EH (cell line): ENCODE data around the gene CLEC20A.

Experiments
- DNase-seq: peaks from one replicate; pipeline ENCODE4 v3.0.0-alpha.2; 2015; ENCODE audit warnings: low read depth

CLEC20A gene

DNA sequence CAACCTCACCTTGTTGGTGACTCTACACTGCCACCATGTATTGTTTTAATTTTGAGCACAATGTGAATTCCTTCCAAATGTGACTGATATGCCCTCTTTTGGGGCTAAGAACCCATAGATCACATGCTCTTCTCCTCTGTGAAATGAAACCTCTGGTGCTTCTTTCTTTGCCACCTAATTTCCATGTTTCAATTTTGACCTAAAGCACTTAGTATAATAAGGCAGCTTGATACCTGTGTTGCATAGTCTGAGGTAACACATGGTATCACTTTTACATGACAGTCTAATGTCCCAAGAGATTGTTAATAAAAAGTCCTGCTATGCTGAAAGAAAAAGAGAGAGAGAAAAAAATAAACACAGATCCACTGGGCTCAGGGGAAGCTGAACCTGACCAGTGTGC is 24.2 kb downstream of the CLEC20A start:
- no peak for DNase-seq

DNA sequence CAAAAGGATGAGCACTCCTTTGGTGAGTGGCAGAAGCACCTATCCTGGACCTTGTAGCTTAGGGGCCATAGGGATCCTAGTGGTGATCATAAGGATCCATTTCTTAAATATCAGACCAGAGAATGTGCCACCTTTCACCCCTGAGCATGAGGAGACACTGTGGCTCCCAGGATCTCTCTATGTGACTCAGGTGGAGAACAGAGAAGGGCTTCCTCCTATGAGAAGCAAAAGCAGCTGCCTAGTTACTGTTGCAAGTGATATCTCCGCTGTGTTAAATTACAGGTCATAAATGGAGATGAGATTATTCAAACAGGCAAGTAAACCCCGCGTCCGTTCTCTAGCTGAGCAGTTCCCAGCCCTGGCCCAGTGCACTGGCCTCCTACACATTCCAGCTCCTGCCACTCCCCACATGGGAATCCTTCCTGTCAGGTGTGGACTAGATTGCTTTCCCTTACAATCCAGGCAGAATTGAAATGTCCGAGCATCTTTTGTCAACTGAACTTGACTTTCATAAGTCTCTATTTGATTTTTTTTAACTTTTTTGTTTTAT is 26.3 kb downstream of the CLEC20A start:
- DNase-seq: no peak

DNA sequence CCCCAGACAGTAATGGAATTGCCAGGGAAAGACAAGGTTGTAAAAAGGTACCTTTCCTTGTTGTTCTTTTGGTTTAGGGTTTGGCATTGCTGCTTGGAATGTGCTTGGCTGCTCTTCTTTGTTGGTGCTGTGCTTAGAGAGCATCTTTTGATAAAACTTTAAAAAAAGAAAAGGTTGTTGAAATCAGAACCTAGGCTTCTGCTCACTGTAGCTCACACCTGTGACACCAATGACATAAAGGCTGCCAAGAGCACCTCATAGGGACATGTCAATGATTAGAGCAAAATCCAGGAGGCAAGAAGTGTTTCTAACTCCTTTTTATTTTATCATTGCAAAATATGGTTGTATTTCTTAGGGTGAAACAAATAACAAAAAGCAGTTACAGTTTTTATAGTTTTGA is 28.9 kb downstream of the CLEC20A start:
- DNase-seq: no peak

DNA sequence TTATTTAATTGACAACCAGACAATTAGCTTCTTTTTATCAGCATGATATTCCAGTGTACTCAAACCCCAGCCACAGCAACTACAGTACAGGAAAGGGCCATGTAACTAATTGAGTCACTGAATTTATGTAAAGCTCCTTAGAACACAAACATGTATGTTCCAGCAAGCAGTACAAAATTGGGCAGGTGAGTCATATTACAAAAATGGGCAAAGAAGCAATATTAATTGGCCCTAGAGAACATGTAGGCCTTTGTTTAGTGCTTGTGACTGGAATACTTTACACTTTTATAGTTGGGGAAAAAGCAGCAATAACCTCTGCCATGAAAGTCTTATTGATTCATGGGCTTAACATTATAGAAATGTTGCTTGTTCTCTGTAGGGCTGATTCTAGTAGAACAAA is 31.8 kb downstream of the CLEC20A start:
- peak; percentile 80 for DNase-seq

DNA sequence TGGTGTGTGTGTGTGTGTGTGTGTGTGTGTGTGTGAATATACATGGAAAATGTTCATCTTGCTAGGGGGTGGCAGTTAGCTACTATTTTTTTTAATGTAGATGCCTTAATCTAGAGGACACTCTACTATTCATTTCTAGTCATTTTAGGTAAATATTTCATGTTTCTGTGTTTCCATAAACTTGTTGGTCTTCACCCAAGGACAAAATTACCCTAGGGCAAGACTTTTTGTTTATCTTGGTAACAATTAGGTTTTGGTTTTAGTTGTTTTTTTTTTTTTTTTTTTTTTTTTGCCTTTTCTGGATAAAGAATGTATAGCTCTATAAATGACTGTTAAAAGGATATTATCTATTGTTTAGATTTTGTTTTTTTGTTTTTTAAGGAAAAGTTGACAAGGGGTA is 32.2 kb downstream of the CLEC20A start:
- no peak for DNase-seq

DNA sequence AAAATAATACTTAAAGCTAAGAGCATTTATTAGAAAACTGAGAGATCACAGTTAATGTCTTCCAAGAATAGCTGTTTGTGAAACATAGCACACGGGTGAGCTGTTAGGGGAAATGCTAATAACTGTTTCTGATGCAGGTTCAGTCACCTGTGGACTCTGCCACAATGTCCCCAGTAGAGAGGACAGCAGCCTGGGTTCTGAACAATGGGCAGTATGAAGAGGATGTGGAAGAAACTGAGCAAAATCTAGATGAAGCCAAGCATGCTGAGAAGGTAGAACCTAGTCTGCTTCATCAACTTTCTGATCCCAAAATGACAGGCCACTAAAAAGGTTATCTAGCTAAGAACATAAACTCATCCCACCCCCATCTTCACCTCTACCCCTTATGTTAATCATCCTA is 32.6 kb downstream of the CLEC20A start:
- no peak for DNase-seq

DNA sequence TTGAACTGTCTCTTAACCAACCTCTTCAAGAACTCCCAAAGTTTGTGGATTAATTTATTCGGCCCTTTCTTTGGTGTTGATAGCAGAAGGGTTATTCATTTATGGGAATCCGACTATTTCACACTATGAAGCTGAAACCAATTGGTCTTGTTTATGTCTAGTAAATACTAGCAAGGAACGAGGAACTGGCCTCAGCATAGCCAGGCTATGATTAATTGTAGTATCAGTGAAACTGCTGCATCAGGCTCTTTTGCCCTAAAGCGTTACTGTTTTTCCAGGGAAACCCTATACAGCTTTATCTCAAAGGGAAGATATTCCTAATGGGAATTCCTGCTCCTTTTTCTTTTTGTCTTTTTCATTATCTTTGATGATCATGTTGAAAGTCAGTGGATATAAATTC is 35.1 kb downstream of the CLEC20A start:
- DNase-seq: peak; percentile 19

DNA sequence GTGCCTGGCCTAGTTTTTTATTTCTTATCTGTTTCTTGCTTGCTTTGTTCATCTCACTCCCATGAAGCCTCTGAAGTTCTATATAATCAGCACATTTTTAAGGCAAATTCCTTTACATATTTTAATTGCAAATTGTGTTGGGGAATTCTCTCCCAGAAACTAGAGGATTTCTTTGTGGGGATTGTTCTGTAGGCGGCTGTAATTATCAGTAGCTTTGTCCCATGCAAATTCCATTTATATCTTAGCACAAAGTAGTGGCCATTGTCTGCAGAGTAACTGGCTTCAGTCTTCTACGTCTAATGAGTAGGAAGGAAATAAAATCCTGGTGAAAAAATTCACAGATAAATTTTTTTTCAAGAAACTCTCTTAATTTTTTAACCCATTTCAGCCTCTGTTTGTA is 35.7 kb downstream of the CLEC20A start:
- DNase-seq: no peak

DNA sequence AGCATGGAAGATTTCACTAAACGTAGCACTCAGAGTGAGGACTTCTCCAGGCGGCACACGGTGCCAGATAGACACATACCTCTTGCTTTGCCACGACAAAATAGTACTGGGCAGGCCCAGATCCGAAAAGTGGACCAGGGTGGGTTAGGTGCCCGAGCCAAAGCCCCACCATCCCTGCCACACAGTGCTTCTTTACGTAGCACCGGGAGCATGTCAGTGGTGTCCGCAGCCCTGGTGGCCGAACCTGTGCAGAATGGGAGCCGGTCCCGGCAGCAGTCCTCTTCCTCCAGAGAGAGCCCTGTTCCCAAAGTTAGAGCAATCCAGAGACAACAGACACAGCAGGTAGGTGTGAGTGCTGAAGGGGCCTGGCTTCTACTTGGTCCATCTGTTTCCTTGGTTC is 38.6 kb downstream of the CLEC20A start:
- DNase-seq: no peak

DNA sequence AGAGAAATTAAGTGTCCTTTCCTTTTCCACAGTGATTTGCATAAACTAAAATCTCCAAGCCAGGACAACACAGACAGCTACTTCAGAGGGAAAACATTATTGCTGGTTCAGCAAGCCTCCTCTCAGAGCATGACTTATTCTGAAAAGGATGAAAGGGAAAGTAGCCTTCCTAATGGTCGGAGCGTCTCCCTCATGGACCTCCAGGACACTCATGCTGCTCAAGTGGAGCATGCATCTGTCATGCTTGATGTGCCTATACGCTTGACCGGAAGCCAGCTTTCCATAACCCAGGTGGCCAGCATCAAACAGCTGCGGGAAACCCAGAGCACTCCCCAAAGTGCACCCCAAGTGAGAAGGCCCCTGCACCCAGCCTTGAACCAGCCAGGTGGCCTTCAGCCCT is 39.1 kb downstream of the CLEC20A start:
- DNase-seq: no peak

DNA sequence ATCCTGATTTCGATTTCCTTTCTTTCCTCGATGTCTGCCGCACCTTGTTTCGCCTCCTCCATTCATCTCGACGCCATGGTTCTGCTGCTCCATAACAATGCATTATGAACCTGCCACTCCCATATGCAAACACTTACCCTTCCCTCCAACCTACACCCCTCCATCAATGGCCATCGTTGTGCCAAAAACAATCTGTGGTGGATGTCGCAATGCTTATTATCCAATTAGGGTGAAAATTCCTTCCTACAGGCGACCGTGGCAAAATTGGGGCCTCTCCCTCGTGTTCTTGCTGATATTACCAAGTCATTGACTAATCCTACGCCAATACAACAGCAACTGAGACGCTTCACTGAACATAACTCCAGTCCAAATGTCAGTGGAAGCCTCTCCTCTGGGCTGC is 40.3 kb downstream of the CLEC20A start:
- no peak for DNase-seq

DNA sequence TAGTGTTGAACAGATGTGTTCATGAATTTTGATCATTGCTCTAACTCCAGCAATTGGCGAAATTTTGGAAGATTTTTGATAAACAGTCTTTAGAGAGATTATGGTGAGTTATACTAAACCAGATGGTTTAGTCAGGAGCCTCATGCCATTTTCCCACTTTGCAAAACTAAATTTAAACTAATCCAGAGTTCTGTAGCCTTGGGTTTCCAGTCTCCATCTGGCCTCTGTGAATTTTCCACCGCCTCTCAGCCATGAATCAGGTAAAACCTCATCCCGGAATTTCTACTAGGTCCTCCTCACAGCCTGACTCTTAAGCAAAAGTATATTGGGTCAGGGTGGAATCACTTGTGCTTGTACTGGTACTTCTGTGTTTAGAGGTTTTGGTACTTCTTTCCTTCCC is 44.8 kb downstream of the CLEC20A start:
- DNase-seq: no peak

DNA sequence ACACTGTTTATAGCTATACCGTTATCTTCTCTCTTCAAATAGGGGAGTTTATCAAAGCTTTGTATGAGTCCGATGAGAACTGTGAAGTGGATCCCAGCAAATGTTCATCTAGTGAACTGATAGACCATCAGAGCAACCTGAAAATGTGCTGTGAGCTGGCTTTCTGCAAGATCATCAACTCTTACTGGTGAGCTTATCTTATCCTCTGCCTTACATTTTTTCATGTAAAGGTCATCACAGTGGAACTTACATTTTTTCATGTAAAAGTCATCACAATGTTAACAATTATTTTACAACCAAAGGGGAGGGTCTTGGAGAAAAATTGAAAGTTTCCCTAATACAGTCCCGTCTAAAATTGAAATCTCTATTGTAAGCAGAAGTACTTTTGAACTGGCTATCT is 45.2 kb downstream of the CLEC20A start:
- DNase-seq: peak; percentile 74

DNA sequence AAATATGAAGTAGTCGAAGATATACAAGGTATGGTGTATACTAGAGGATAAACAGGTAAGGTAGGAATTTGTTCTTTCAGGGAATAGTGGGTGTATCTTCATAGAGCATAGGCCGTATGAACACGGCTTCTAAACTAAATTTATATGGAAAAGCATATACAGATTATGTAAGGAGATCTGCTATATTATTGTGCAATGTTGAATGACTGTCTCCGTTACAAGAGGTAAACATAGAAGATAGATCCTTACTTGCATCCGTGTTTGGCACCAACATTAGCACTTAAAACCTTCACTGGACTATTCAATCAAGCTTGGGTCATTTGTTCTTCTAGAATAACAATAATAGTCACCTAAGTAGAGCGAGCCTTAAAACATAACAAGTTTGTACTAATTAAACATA is 45.9 kb downstream of the CLEC20A start:
- DNase-seq: no peak

DNA sequence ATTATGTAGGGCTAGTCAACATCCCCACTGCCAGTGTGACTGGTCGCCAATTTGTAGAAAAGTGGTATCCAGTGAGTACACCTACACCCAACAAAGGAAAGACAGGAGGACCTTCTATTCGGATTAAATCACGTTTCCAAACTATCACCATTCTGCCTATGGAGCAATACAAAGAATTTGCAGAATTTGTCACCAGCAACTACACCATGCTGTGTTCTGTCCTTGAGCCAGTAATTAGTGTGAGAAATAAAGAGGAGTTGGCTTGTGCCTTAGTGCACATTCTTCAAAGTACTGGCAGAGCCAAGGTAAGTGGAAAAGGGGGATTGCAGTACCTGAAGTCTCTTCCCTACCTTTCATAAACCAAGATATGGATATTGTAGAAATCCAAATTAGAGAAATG is 53.8 kb downstream of the CLEC20A start:
- no peak for DNase-seq

DNA sequence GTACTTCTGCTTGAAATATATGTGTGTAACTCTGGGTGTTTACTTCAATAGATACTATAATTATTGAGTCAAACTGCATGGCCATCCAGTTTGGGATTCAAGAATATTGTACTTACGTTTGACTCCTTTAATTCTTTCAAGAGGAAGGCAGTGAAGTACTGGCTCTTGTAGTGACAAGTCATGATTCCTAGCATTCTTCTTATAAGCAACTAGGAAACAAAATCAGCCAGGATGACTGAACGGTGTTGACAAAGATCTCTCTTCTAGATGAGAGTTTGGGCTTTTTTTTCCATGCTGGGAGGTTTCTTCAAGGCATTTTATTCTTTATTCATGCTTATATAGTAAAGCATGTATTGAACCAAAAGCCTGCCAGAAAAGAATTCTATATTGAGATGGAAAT is 58.3 kb downstream of the CLEC20A start:
- DNase-seq: peak; percentile 25

DNA sequence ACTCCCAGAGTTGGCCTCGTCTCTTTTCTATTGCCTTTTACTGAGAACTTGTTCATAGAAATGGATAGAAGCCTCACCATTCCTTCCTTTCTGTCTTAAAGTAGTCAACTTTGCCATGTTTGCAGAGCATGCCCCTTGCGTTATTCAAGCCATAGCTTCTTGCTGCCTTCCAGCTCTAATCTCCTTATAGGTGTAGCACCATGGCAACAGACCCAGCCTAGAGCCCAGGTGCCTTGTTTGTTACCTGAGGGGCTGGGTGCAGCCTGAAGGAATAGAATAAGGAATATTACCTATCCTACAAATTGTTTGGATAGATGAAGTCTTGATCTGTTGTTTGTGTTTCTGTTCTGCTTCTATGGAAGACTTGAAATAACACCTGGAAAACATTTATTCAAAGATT is 59.9 kb downstream of the CLEC20A start:
- DNase-seq: no peak

DNA sequence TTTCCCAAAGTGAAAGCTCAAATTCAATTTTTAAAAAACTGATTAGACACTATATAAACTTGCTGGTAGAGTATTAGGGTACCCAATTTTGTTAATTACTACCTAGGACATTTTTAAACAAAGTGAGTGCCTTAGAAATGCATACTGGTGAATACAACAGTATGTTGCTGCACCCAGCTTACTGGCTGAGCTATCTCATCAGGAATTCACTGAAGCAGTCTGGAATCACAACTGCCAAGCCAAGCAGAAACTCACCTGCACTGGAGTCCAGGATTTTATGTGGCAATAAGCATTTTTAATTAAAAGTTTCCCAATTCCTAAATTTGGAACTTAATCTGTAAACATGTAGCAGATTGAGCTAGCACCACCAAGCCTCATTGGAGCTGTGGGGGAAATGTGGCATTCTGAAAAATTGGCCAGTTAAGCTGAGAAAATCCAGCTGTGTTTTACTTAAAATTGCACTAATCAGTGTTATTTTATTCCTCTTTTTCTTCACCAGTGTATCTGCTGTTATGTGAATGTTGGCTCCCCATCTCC is 61.8 kb downstream of the CLEC20A start:
- no peak for DNase-seq

DNA sequence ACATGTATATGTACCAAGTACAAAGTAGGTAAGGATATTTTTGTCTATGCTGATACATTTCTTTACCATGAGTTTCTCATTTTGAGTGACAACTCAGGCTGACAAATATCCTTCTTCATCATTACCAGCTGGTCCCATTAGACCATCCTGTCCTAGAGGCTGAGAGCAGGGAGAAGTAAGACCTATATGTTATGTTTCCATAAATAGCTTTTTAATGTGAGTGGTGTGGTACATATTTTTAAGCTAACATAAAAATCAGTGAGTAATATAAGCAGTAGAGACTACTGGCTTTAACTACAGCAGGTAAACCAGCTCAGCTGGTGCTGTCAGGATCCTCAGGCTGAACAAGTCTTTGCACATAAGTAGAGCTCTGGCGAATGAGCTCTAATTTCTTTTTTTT is 62.4 kb downstream of the CLEC20A start:
- peak; percentile 5 for DNase-seq
